IMR-90 (cell line): ENCODE results near the gene ZNF362. TPM values are rescaled to one million over a fixed set of nuclear protein-coding genes. Genes with fewer than 3 reads are reported as not detected.

Source experiments
- ATAC-seq: fragments of 200-7000 bp; cut with Tn5 transposase; 2 replicates; pipeline ENCODE4 v1.9.1; 2020; ENCODE audit warnings: low read depth, mild to moderate bottlenecking, moderate library complexity
- BruUV-seq: library from RNA; stranded (reverse); fragments of 400-500 nt; replicated peaks from 2 replicates; lab custom pipeline; 2021; lab: Mats Ljungman, UMichigan
- CTCF ChIA-PET: fragments of 300-600 bp; formaldehyde crosslinking; extraction: SDS; loops from one replicate; lab custom pipeline; 2021; ENCODE audit warnings: antibody characterized with exemption; lab: Yijun Ruan, JAX
- POLR2A ChIA-PET: fragments of 300-600 bp; sonication (Branson Sonifier 250); formaldehyde crosslinking; loops from one replicate; lab custom pipeline; 2022; ENCODE audit warnings: antibody characterized with exemption; ENCODE audit not compliant: unreplicated experiment; lab: Charles Lee
- DNase-seq: peaks from one replicate; pipeline ENCODE4 v3.0.0; 2013
- H2AFZ ChIP-seq: replicated peaks from 2 replicates; pipeline ENCODE3; 2013; ENCODE audit warnings: low read length, mild to moderate bottlenecking; ENCODE audit not compliant: poor library complexity
- H2AK5ac ChIP-seq: 2 replicates; pipeline ENCODE4 v1.6.1; 2013; ENCODE audit warnings: low read depth, low read length, inconsistent platforms
- H2AK9ac ChIP-seq: replicated peaks from 2 replicates; pipeline ENCODE3; 2013; ENCODE audit warnings: mild to moderate bottlenecking, low read depth, low read length, moderate library complexity; ENCODE audit not compliant: poor library complexity
- H2BK120ac ChIP-seq: 2 replicates; pipeline ENCODE4 v1.6.1; 2013; ENCODE audit warnings: low read depth, low read length, inconsistent platforms
- H2BK15ac ChIP-seq: 3 replicates; pipeline ENCODE4 v1.6.1; 2013; ENCODE audit warnings: low read depth, low read length, inconsistent platforms
- H2BK20ac ChIP-seq: 2 replicates; pipeline ENCODE4 v1.6.1; 2013; ENCODE audit warnings: low read depth, mild to moderate bottlenecking, inconsistent platforms, low read length, moderate library complexity
- H2BK5ac ChIP-seq: 2 replicates; pipeline ENCODE4 v1.6.1; 2013; ENCODE audit warnings: mild to moderate bottlenecking, low read depth, low read length, inconsistent platforms; ENCODE audit not compliant: poor library complexity, severe bottlenecking
- H3K14ac ChIP-seq: replicated peaks from 2 replicates; pipeline ENCODE4 v1.6.1; 2013; ENCODE audit warnings: low read depth, low read length, inconsistent platforms
- H3K18ac ChIP-seq: 2 replicates; pipeline ENCODE4 v1.6.1; 2013; ENCODE audit warnings: low read depth, low read length, control low read depth
- H3K23ac ChIP-seq: 2 replicates; pipeline ENCODE4 v1.6.1; 2013; ENCODE audit warnings: low read depth, low read length, inconsistent platforms
- H3K27ac ChIP-seq: 2 replicates; pipeline ENCODE4 v1.5.1; 2013; ENCODE audit warnings: mild to moderate bottlenecking, control low read depth, low read length; ENCODE audit not compliant: insufficient read depth
- H3K27me3 ChIP-seq: 2 replicates; pipeline ENCODE4 v1.6.1; 2013; ENCODE audit warnings: low read length; ENCODE audit not compliant: control insufficient read depth, insufficient read depth
- H3K36me3 ChIP-seq: 2 replicates; pipeline ENCODE4 v1.6.1; 2013; ENCODE audit warnings: low read length, mixed read lengths; ENCODE audit not compliant: control insufficient read depth, insufficient read depth
- H3K4ac ChIP-seq: 2 replicates; pipeline ENCODE4 v1.6.1; 2013; ENCODE audit warnings: low read depth, low read length, inconsistent platforms
- H3K4me1 ChIP-seq: 2 replicates; pipeline ENCODE4 v1.6.1; 2013; ENCODE audit warnings: low read length, mixed read lengths; ENCODE audit not compliant: control insufficient read depth, insufficient read depth
- H3K4me2 ChIP-seq: 2 replicates; pipeline ENCODE4 v1.6.1; 2013; ENCODE audit warnings: low read depth, mild to moderate bottlenecking, control low read depth, low read length, moderate library complexity
- H3K4me3 ChIP-seq: 2 replicates; pipeline ENCODE4 v1.5.1; 2013; ENCODE audit warnings: low read depth, mild to moderate bottlenecking, control low read depth, low read length, moderate library complexity; ENCODE audit not compliant: insufficient read depth
- H3K56ac ChIP-seq: 2 replicates; pipeline ENCODE4 v1.6.1; 2013; ENCODE audit warnings: low read length, inconsistent platforms; ENCODE audit not compliant: insufficient read depth; ENCODE audit errors: extremely low read depth
- H3K79me1 ChIP-seq, 2 experiments: 2 replicates each; pipeline ENCODE4 v1.6.1; 2013; ENCODE audit warnings: low read length in 2 of 2, inconsistent platforms in 1 of 2, low read depth in 1 of 2
- H3K9ac ChIP-seq: 2 replicates; pipeline ENCODE4 v1.6.1; 2013; ENCODE audit warnings: low read depth, low read length, control low read depth
- H3K9me1 ChIP-seq: 2 replicates; pipeline ENCODE4 v1.6.1; 2013; ENCODE audit warnings: low read length, inconsistent platforms; ENCODE audit not compliant: insufficient read depth
- H3K9me3 ChIP-seq: 2 replicates; pipeline ENCODE4 v1.6.1; 2013; ENCODE audit warnings: low read length; ENCODE audit not compliant: control insufficient read depth, insufficient read depth
- H4K20me1 ChIP-seq: 2 replicates; pipeline ENCODE4 v1.6.1; 2013; ENCODE audit warnings: low read length, inconsistent platforms; ENCODE audit not compliant: insufficient read depth
- H4K5ac ChIP-seq: 2 replicates; pipeline ENCODE4 v1.6.1; 2013; ENCODE audit warnings: mild to moderate bottlenecking, low read depth, low read length, control low read depth
- H4K8ac ChIP-seq, 2 experiments: 2 replicates each; pipeline ENCODE4 v1.6.1; 2013; ENCODE audit warnings: low read depth in 2 of 2, low read length in 2 of 2, control low read depth in 1 of 2, inconsistent platforms in 1 of 2
- H4K91ac ChIP-seq: 2 replicates; pipeline ENCODE4 v1.6.1; 2013; ENCODE audit warnings: low read depth, low read length, inconsistent platforms; ENCODE audit not compliant: insufficient read depth
- NFE2L2 ChIP-seq: fragments of 150-350 bp; IDR thresholded peaks from 2 replicates; pipeline ENCODE4 v1.6.1; 2016; ENCODE audit warnings: low read depth, mild to moderate bottlenecking, low read length
- RCOR1 ChIP-seq: IDR thresholded peaks from 2 replicates; pipeline ENCODE4 v1.6.1; 2012; ENCODE audit warnings: mild to moderate bottlenecking, low read length, improper control_type of control experiment; ENCODE audit not compliant: insufficient replicate concordance
- WGBS, 2 experiments: methylation state at CpG; one replicate each; pipeline versions ENCODE4 v1.1.5 to v1.1.7; 2013; ENCODE audit warnings: missing lambda C conversion rate in 2 of 2; ENCODE audit not compliant: insufficient read length in 1 of 2; ENCODE audit errors: extremely low coverage in 2 of 2; 5-methylcytosine and 5-hydroxymethylcytosine counted together
- dilution Hi-C: fragments of 300-500 bp; cut with HindIII; formaldehyde crosslinking; loops from one replicate; pipeline ENCODE4 v1.14.3; 2018; ENCODE audit warnings: low sequenced_read_pairs; ENCODE audit not compliant: unreplicated experiment
- in situ Hi-C: fragments of 300-500 bp; cut with MboI; formaldehyde crosslinking; loops from 3 replicates; pipeline ENCODE4 v1.14.3; 2019; ENCODE audit warnings: low sequenced_read_pairs, inconsistent platforms, mixed read lengths
- intact Hi-C: fragments of 100-400 bp; cut with micrococcal nuclease; formaldehyde crosslinking; loops from 2 replicates; pipeline ENCODE4 v1.10.0; 2022
- polyA plus RNA-seq, 3 experiments: library from polyadenylated mRNA; depleted of rRNA; stranded (reverse); fragments of >200 nt; gene quantifications; 2 replicates each; pipeline ENCODE4 v1.2.3, GENCODE V29; 2012; ENCODE audit warnings: low replicate concordance in 1 of 3
- total RNA-seq: library from RNA; depleted of rRNA; stranded (reverse); fragments of >200 nt; gene quantifications from 2 replicates; pipeline ENCODE4 v1.2.3, GENCODE V29; 2012

ZNF362 gene
- total and polyA plus RNA-seq, 2 of the 4 experiments (the other 2 are of a cell fraction), result 5.7 to 12.9 TPM

DNA sequence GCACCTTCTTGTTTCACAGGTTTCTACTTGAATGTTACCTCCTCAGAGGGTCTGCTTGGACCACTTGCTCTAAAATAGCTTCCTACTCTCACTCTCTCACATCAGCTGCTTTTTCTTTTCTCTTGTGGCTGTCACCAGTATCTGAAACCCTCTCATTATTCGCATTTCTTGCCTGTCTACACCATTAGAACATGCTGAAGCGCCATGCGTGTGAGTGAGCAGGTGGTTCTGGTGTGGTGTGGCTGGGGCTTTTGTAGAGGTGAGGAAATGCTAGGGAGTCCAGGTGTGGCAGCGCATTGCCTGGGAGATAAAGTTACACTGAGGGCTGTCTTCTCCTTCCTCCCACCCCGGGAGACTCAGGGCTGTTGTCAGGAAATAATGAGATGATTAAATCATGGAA, 4.1 kb downstream of the ZNF362 start:
- no TSS peak for BruUV-seq
- ChIA-PET POLR2A (no interaction called here), CTCF (no interaction called here)
- dilution Hi-C loops, result no loop called here
- H3K4me3 ChIP-seq, result no peak overlapping the region
- peaks cover 42% of the 10 kb centered on the region for H3K9me1 ChIP-seq
- no peak overlapping the region for H2AFZ ChIP-seq
- no peak overlapping the region for H3K23ac ChIP-seq
- peaks cover 29% of the 10 kb centered on the region for H4K20me1 ChIP-seq
- H3K56ac ChIP-seq, result no peak overlapping the region
- H3K36me3 ChIP-seq, result peaks cover 6% of the 10 kb centered on the region
- H4K5ac ChIP-seq, result no peak overlapping the region
- no peak overlapping the region for H3K18ac ChIP-seq
- H4K8ac ChIP-seq, result no peak overlapping the region
- WGBS, 2 experiments, result no CpG with 5 or more reads among the region's 5 CpGs
- in situ Hi-C loops, result no loop called here
- no peak overlapping the region for H2BK15ac ChIP-seq
- no peak overlapping the region for H3K4ac ChIP-seq
- no peak overlapping the region for H4K91ac ChIP-seq
- H3K27ac ChIP-seq, result no peak overlapping the region
- H2BK5ac ChIP-seq, result no peak overlapping the region
- H3K4me1 ChIP-seq, result peaks cover 15% of the 10 kb centered on the region
- TF ChIP-seq NFE2L2 (no peak), RCOR1 (no peak)
- H2BK20ac ChIP-seq, result no peak overlapping the region
- intact Hi-C loops, result no loop called here
- ATAC-seq, result no peak
- H3K14ac ChIP-seq, result no peak overlapping the region
- H3K4me2 ChIP-seq, result no peak overlapping the region
- DNase-seq, result no peak
- H3K79me1 ChIP-seq, result peaks cover 43 to 72% of the 10 kb centered on the region in 2 experiments
- no peaks in the 10 kb centered on the region for H3K9me3 ChIP-seq
- H3K9ac ChIP-seq, result no peak overlapping the region
- no peak overlapping the region for H2BK120ac ChIP-seq
- H3K27me3 ChIP-seq, result no peaks in the 10 kb centered on the region
- H2AK9ac ChIP-seq, result no peak overlapping the region
- no peak overlapping the region for H2AK5ac ChIP-seq
